Ascending aorta (tissue), 2 donors: Measurements from ENCODE around the gene RXRA. TPM values are rescaled to one million over a fixed set of nuclear protein-coding genes. Genes with fewer than 3 reads are reported as not detected.

Experiments
- DNase-seq, 2 donors: peaks; one replicate each; pipeline ENCODE4 v3.0.0-alpha.2; 2019; ENCODE audit warnings: low spot score in 2 of 2
- H3K27ac ChIP-seq, 2 donors: fragments of 200-600 bp; sonication (generic); one replicate each; pipeline ENCODE4 v1.5.1; 2016 to 2017; ENCODE audit warnings: mild to moderate bottlenecking in 1 of 2
- H3K27me3 ChIP-seq: fragments of 200-600 bp; sonication (generic); one replicate; pipeline ENCODE4 v1.5.1; 2017
- H3K36me3 ChIP-seq, 2 donors: fragments of 200-600 bp; sonication (generic); one replicate each; pipeline ENCODE4 v1.5.1; 2016
- H3K4me1 ChIP-seq, 2 donors: fragments of 200-600 bp; sonication (generic); one replicate each; pipeline ENCODE4 v1.5.1; 2016 to 2017; ENCODE audit warnings: mild to moderate bottlenecking in 1 of 2
- H3K4me3 ChIP-seq, 2 donors: fragments of 200-600 bp; sonication (generic); one replicate each; pipeline ENCODE4 v1.5.1; 2016 to 2017; ENCODE audit warnings: mild to moderate bottlenecking in 1 of 2
- H3K9me3 ChIP-seq, 2 donors: fragments of 200-600 bp; sonication (generic); one replicate each; pipeline ENCODE4 v1.5.1; 2016
- CTCF ChIP-seq, 3 experiments: fragments of 200-600 bp in 2 of 3; fragments of 450-650 bp in 1 of 3; sonication (generic) in 2 of 3; IDR thresholded peaks; one replicate each; pipeline ENCODE4 v1.5.1; 2016 to 2019; ENCODE audit warnings: antibody characterized with exemption in 3 of 3, mild to moderate bottlenecking in 1 of 3, moderate library complexity in 1 of 3
- intact Hi-C: fragments of 100-400 bp; cut with DNase I; formaldehyde crosslinking; loops from one replicate; pipeline ENCODE4 v1.15.1; 2023
- total RNA-seq: library from RNA; depleted of rRNA; stranded (reverse); fragments of >200 nt; gene quantifications from one replicate; pipeline ENCODE4 v1.1.0, GENCODE V29; 2016

The RXRA gene
- total RNA-seq, 1 donor from 2014 or later: 64.1 TPM

GRCh38 chr9:134463280-134463679, 137.0 kb downstream of the RXRA start:
- H3K27ac ChIP-seq: no peak overlapping the region
- H3K36me3 ChIP-seq: no peaks in the 10 kb centered on the region
- no peaks in the 10 kb centered on the region for H3K27me3 ChIP-seq
- peaks cover 0 to 2% of the 10 kb centered on the region in 2 donors for H3K4me1 ChIP-seq
- intact Hi-C loops: no loop called here
- no peak overlapping the region for H3K4me3 ChIP-seq
- no peak for DNase-seq
- H3K9me3 ChIP-seq: no peaks in the 10 kb centered on the region
- TF ChIP-seq CTCF (IDR thresholded peaks at IDR 0.05): no peak

GRCh38 chr9:134466869-134467616, 140.8 kb downstream of the RXRA start:
- no peak for TF ChIP-seq CTCF (IDR thresholded peaks at IDR 0.05)
- no peak for DNase-seq
- H3K27ac ChIP-seq: no peak overlapping the region
- H3K36me3 ChIP-seq: no peaks in the 10 kb centered on the region
- no peaks in the 10 kb centered on the region for H3K27me3 ChIP-seq
- H3K9me3 ChIP-seq: no peaks in the 10 kb centered on the region
- H3K4me1 ChIP-seq: peaks cover 0 to 14% of the 10 kb centered on the region in 2 donors
- no peak overlapping the region for H3K4me3 ChIP-seq
- intact Hi-C loops: no loop called here

GRCh38 chr9:134468358-134468757, 142.1 kb downstream of the RXRA start:
- Histone ChIP-seq H3K9me3 (no peaks in the 10 kb centered on the region), H3K36me3 (no peaks in the 10 kb centered on the region), H3K27me3 (no peaks in the 10 kb centered on the region), H3K4me1 (peaks cover 1 to 22% of the 10 kb centered on the region in 2 donors), H3K4me3 (no peak overlapping the region), H3K27ac (peak overlapping the region; percentile 70 to 88)
- TF ChIP-seq CTCF (IDR thresholded peaks at IDR 0.05): no peak
- intact Hi-C loops: no loop called here
- no peak for DNase-seq

- Histone ChIP-seq H3K9me3 (no peaks in the 10 kb centered on the region), H3K4me3 (no peak overlapping the region), H3K27me3 (no peaks in the 10 kb centered on the region), H3K4me1 (peaks cover 10 to 31% of the 10 kb centered on the region in 2 donors), H3K36me3 (no peaks in the 10 kb centered on the region), H3K27ac (peak overlapping the region; percentile 70 to 88)
- peak in 1 of 2 donors; percentile 88 for DNase-seq
- intact Hi-C loops: no loop called here
- TF ChIP-seq CTCF (IDR thresholded peaks at IDR 0.05): no peak
Observed at GRCh38 chr9:134469041-134469875, 143.0 kb downstream of the RXRA start.

- intact Hi-C loops: loop anchor here (5.0 kb wide), 1 partner anchor 170 kb away; the partner anchor contains the start of gene COL5A1
- Histone ChIP-seq H3K36me3 (no peaks in the 10 kb centered on the region), H3K4me3 (no peak overlapping the region), H3K9me3 (no peaks in the 10 kb centered on the region), H3K27me3 (no peaks in the 10 kb centered on the region), H3K27ac (peak overlapping the region; percentile 78 to 90), H3K4me1 (peaks cover 32 to 47% of the 10 kb centered on the region in 2 donors)
- no peak for TF ChIP-seq CTCF (IDR thresholded peaks at IDR 0.05)
- no peak for DNase-seq
Observed at GRCh38 chr9:134472256-134472655, 146.0 kb downstream of the RXRA start.
